T-cell (primary cell): ENCODE data around the gene C5AR1. TPM values are rescaled to one million over a fixed set of nuclear protein-coding genes. Genes with fewer than 3 reads are reported as not detected.

ENCODE experiments used
- ATAC-seq, 4 experiments: fragments of 200-7000 bp in 3 of 4; fragments of 150-1000 bp in 1 of 4; cut with Tn5 transposase; replicated peaks in 1 of 4; 1 replicate in 3 of 4; 2 replicates in 1 of 4; pipeline ENCODE4 v1.10.0; 2021; ENCODE audit warnings: moderate library complexity in 3 of 4, mild to moderate bottlenecking in 2 of 4, moderate number of reproducible peaks in 1 of 4
- CTCF ChIA-PET, 2 donors: fragments of 300-600 bp; sonication (Branson Sonifier 250); formaldehyde crosslinking; loops; one replicate each; lab custom pipeline; 2022; ENCODE audit warnings: antibody characterized with exemption in 2 of 2; lab: Charles Lee
- POLR2A ChIA-PET, 2 donors: fragments of 300-600 bp; sonication (Branson Sonifier 250); formaldehyde crosslinking; loops; one replicate each; lab custom pipeline; 2022; ENCODE audit warnings: antibody characterized with exemption in 2 of 2; lab: Charles Lee
- DNase-seq, 35 experiments: peaks; one replicate each; pipeline versions ENCODE4 v3.0.0 to v3.0.0-alpha.2; 2013 to 2023
- H3K27ac ChIP-seq: one replicate; pipeline ENCODE4 v1.5.1; 2013; ENCODE audit warnings: low read length
- H3K27me3 ChIP-seq, 2 experiments: replicated peaks in 1 of 2; 1 replicate in 1 of 2; 2 replicates in 1 of 2; pipeline versions ENCODE4 v1.6.1 to v1.7.0; 2013; ENCODE audit warnings: low read length in 1 of 2, mixed read lengths in 1 of 2; ENCODE audit not compliant: control insufficient read depth in 2 of 2, insufficient read depth in 2 of 2; ENCODE audit errors: extremely low read depth in 1 of 2
- H3K36me3 ChIP-seq, 2 donors: 1 replicate in 1 of 2; 2 replicates in 1 of 2; pipeline versions ENCODE4 v1.6.1 to v1.7.0; 2013; ENCODE audit warnings: low read length in 1 of 2; ENCODE audit not compliant: control insufficient read depth in 2 of 2, insufficient read depth in 1 of 2; ENCODE audit errors: extremely low read depth in 1 of 2
- H3K4me1 ChIP-seq, 2 experiments: 1 replicate in 1 of 2; 2 replicates in 1 of 2; pipeline versions ENCODE4 v1.6.1 to v1.7.0; 2013; ENCODE audit warnings: low read length in 2 of 2, mixed read lengths in 1 of 2; ENCODE audit not compliant: insufficient read depth in 2 of 2, control insufficient read depth in 1 of 2; ENCODE audit errors: extremely low read depth in 1 of 2
- H3K4me3 ChIP-seq, 2 donors: 1 replicate in 1 of 2; 2 replicates in 1 of 2; pipeline versions ENCODE4 v1.5.1 to v1.7.0; 2013; ENCODE audit warnings: mild to moderate bottlenecking in 2 of 2, low read length in 1 of 2, moderate library complexity in 1 of 2; ENCODE audit not compliant: control insufficient read depth in 1 of 2; ENCODE audit errors: extremely low read depth in 1 of 2
- H3K9me3 ChIP-seq: 2 replicates; pipeline ENCODE4 v1.7.0; 2013
- H3K27ac Mint-ChIP-seq, 2 donors: one replicate each; pipeline ENCODE4 v1.8.0; 2020 to 2021; ENCODE audit warnings: mild to moderate bottlenecking in 2 of 2, mixed read lengths in 2 of 2
- H3K27me3 Mint-ChIP-seq, 2 donors: one replicate each; pipeline ENCODE4 v1.8.0; 2021 to 2022; ENCODE audit warnings: mixed read lengths in 2 of 2
- H3K36me3 Mint-ChIP-seq: one replicate; pipeline ENCODE4 v1.8.0; 2021; ENCODE audit warnings: mixed read lengths
- H3K4me1 Mint-ChIP-seq, 3 donors: one replicate each; pipeline ENCODE4 v1.8.0; 2020 to 2022; ENCODE audit warnings: mixed read lengths in 3 of 3, mild to moderate bottlenecking in 1 of 3
- H3K4me3 Mint-ChIP-seq, 3 donors: one replicate each; pipeline ENCODE4 v1.8.0; 2020 to 2022; ENCODE audit warnings: mild to moderate bottlenecking in 3 of 3, mixed read lengths in 3 of 3, moderate library complexity in 3 of 3
- H3K9me3 Mint-ChIP-seq, 3 donors: one replicate each; pipeline ENCODE4 v1.8.0; 2020 to 2022; ENCODE audit warnings: mixed read lengths in 3 of 3
- WGBS: methylation state at CpG from one replicate; pipeline ENCODE4 v1.1.5; 2013; ENCODE audit warnings: missing lambda C conversion rate; ENCODE audit not compliant: insufficient coverage; 5-methylcytosine and 5-hydroxymethylcytosine counted together
- total RNA-seq, 35 experiments: library from RNA in 6 of 35; stranded (reverse) in 6 of 35; fragments of 120-200 nt in 1 of 35; gene quantifications; one replicate each; pipeline versions ENCODE4 v1.2.1 to v1.2.4 and lab custom pipeline; 2013 to 2026

Gene C5AR1
- total RNA-seq, 5 donors from 2014 or later (not counting 1 experiment from before 2014, with no cell fraction given), result 1.8 to 2.4 (median 2.2) TPM

- no peaks in the 10 kb centered on the region for H3K36me3 Mint-ChIP-seq
- Histone ChIP-seq H3K27ac (no peak overlapping the region), H3K27me3 (peaks cover 2 to 46% of the 10 kb centered on the region in 2 experiments), H3K4me1 (no peaks in the 10 kb centered on the region), H3K9me3 (no peaks in the 10 kb centered on the region), H3K4me3 (no peak overlapping the region), H3K36me3 (no peaks in the 10 kb centered on the region)
- no peak for ATAC-seq
- DNase-seq, result no peak
- H3K27me3 Mint-ChIP-seq, result peaks cover 21 to 44% of the 10 kb centered on the region in 2 donors
- H3K9me3 Mint-ChIP-seq, result no peaks in the 10 kb centered on the region
- CTCF ChIA-PET, result no interaction called here
- H3K4me1 Mint-ChIP-seq, result no peaks in the 10 kb centered on the region
- H3K27ac Mint-ChIP-seq, result no peak overlapping the region
- 71% methylated on average over 1 of the region's 2 CpGs for WGBS
- POLR2A ChIA-PET, result no interaction called here
- H3K4me3 Mint-ChIP-seq, result no peak overlapping the region
Observed at GRCh38 chr19:47322058-47322457, 12.4 kb downstream of the C5AR1 start.

GRCh38 chr19:47323409-47323808, 13.7 kb downstream of the C5AR1 start:
- Mint-ChIP-seq H3K4me1 (no peaks in the 10 kb centered on the region), H3K9me3 (no peaks in the 10 kb centered on the region), H3K36me3 (no peaks in the 10 kb centered on the region), H3K27me3 (peaks cover 21 to 44% of the 10 kb centered on the region in 2 donors), H3K4me3 (no peak overlapping the region), H3K27ac (no peak overlapping the region)
- ChIA-PET CTCF (no interaction called here), POLR2A (interaction anchor here in 1 of 2 donors (0.5 kb wide), 1 partner anchor 1834 kb away, joined by 5 read pairs; no protein-coding TSS in a partner anchor)
- Histone ChIP-seq H3K36me3 (no peaks in the 10 kb centered on the region), H3K27me3 (peaks cover 2 to 46% of the 10 kb centered on the region in 2 experiments), H3K27ac (no peak overlapping the region), H3K4me1 (no peaks in the 10 kb centered on the region), H3K4me3 (no peak overlapping the region), H3K9me3 (no peaks in the 10 kb centered on the region)
- WGBS, result 74% methylated on average over 5 of the region's 8 CpGs
- DNase-seq (no peak), ATAC-seq (no peak)

GRCh38 chr19:47323872-47324271, 14.2 kb downstream of the C5AR1 start:
- H3K4me1 Mint-ChIP-seq, result no peaks in the 10 kb centered on the region
- no peaks in the 10 kb centered on the region for H3K9me3 ChIP-seq
- DNase-seq (no peak), ATAC-seq (no peak)
- POLR2A ChIA-PET, result no interaction called here
- H3K27me3 Mint-ChIP-seq, result peaks cover 21 to 44% of the 10 kb centered on the region in 2 donors
- CTCF ChIA-PET, result no interaction called here
- H3K4me1 ChIP-seq, result no peaks in the 10 kb centered on the region
- peaks cover 0 to 43% of the 10 kb centered on the region in 2 experiments for H3K27me3 ChIP-seq
- H3K4me3 ChIP-seq, result no peak overlapping the region
- H3K9me3 Mint-ChIP-seq, result no peaks in the 10 kb centered on the region
- no peaks in the 10 kb centered on the region for H3K36me3 ChIP-seq
- 92% methylated on average over 12 of the region's 12 CpGs for WGBS
- no peak overlapping the region for H3K27ac ChIP-seq
- no peaks in the 10 kb centered on the region for H3K36me3 Mint-ChIP-seq
- H3K27ac Mint-ChIP-seq, result no peak overlapping the region
- no peak overlapping the region for H3K4me3 Mint-ChIP-seq

- WGBS, result 0% methylated on average over 1 of the region's 9 CpGs
- DNase-seq, result peak in 1 of 35 experiments; percentile 35
- no peaks in the 10 kb centered on the region for H3K4me1 ChIP-seq
Observed at GRCh38 chr19:47324502-47324901, 14.8 kb downstream of the C5AR1 start.

GRCh38 chr19:47330466-47330869, 20.8 kb downstream of the C5AR1 start:
- Mint-ChIP-seq H3K27me3 (peaks cover 5 to 6% of the 10 kb centered on the region in 2 donors), H3K36me3 (no peaks in the 10 kb centered on the region), H3K27ac (no peak overlapping the region), H3K4me3 (no peak overlapping the region), H3K4me1 (peaks cover 0 to 6% (median 0%) of the 10 kb centered on the region in 3 donors), H3K9me3 (no peaks in the 10 kb centered on the region)
- H3K27me3 ChIP-seq, result peaks cover 0 to 11% of the 10 kb centered on the region in 2 experiments
- H3K4me1 ChIP-seq, result peaks cover 0 to 2% of the 10 kb centered on the region in 2 experiments
- H3K27ac ChIP-seq, result no peak overlapping the region
- ChIA-PET CTCF (interaction anchor here in 1 of 2 donors (0.6 kb wide), 1 partner anchor 254 kb away, joined by 3 read pairs; no protein-coding TSS in a partner anchor), POLR2A (no interaction called here)
- no peak overlapping the region for H3K4me3 ChIP-seq
- no peak for DNase-seq
- no peaks in the 10 kb centered on the region for H3K9me3 ChIP-seq
- H3K36me3 ChIP-seq, result no peaks in the 10 kb centered on the region
- WGBS, result 39% methylated on average over 6 of the region's 9 CpGs
- no peak for ATAC-seq

More at GRCh38 chr19:47324502-47324901, 14.8 kb downstream of the C5AR1 start:
- Histone ChIP-seq H3K36me3 (no peaks in the 10 kb centered on the region), H3K27me3 (peaks cover 0 to 42% of the 10 kb centered on the region in 2 experiments), H3K9me3 (no peaks in the 10 kb centered on the region), H3K4me3 (no peak overlapping the region), H3K27ac (no peak overlapping the region)
- Mint-ChIP-seq H3K36me3 (no peaks in the 10 kb centered on the region), H3K4me3 (no peak overlapping the region), H3K27me3 (peaks cover 21 to 41% of the 10 kb centered on the region in 2 donors), H3K27ac (peak overlapping the region in 1 of 2 donors; percentile 11), H3K4me1 (no peaks in the 10 kb centered on the region), H3K9me3 (no peaks in the 10 kb centered on the region)
- ATAC-seq, result no peak
- CTCF ChIA-PET, result no interaction called here
- POLR2A ChIA-PET, result no interaction called here

- Histone ChIP-seq H3K9me3 (no peaks in the 10 kb centered on the region), H3K4me1 (peaks cover 0 to 12% of the 10 kb centered on the region in 2 experiments), H3K27me3 (peaks cover 0 to 11% of the 10 kb centered on the region in 2 experiments), H3K27ac (no peak overlapping the region), H3K36me3 (no peaks in the 10 kb centered on the region), H3K4me3 (no peak overlapping the region)
- peaks cover 3 to 14% (median 6%) of the 10 kb centered on the region in 3 donors for H3K4me1 Mint-ChIP-seq
- peaks cover 3 to 6% of the 10 kb centered on the region in 2 donors for H3K27me3 Mint-ChIP-seq
- H3K9me3 Mint-ChIP-seq, result no peaks in the 10 kb centered on the region
- ChIA-PET POLR2A (no interaction called here), CTCF (no interaction called here)
- WGBS, result 77% methylated on average over 2 of the region's 6 CpGs
- DNase-seq (no peak), ATAC-seq (no peak)
- no peaks in the 10 kb centered on the region for H3K36me3 Mint-ChIP-seq
- H3K27ac Mint-ChIP-seq, result no peak overlapping the region
- H3K4me3 Mint-ChIP-seq, result no peak overlapping the region
Observed at GRCh38 chr19:47331490-47331889, 21.8 kb downstream of the C5AR1 start.
